K562 (cell line): ENCODE measurements around the gene PODXL.

Source experiments
- CREB1 ChIP-seq, 2 experiments: sonication (generic) in 1 of 2; formaldehyde crosslinking in 1 of 2; IDR thresholded peaks; 2 replicates each; pipeline versions ENCODE4 v1.6.1 to v1.8.0; 2012 to 2022; ENCODE audit warnings: inconsistent platforms in 1 of 2, mild to moderate bottlenecking in 1 of 2, missing genetic modification reagents in 1 of 2, moderate library complexity in 1 of 2
- EP300 ChIP-seq: IDR thresholded peaks from 2 replicates; pipeline ENCODE4 v1.6.1; 2012; ENCODE audit warnings: low read length, improper control_type of control experiment
- IFI16 ChIP-seq: fragments of 250-450 bp; sonication (Bioruptor Pico); IDR thresholded peaks from 2 replicates; pipeline ENCODE4 v2.1.2; 2022; ENCODE audit warnings: mild to moderate bottlenecking, inconsistent platforms
- MEIS2 ChIP-seq: fragments of 450-650 bp; IDR thresholded peaks from 2 replicates; pipeline ENCODE4 v1.6.1; 2014; ENCODE audit warnings: mild to moderate bottlenecking; ENCODE audit not compliant: partially characterized antibody
- MLX ChIP-seq, 2 experiments: fragments of 450-650 bp in 1 of 2; sonication (generic) in 1 of 2; formaldehyde crosslinking; conservative IDR thresholded peaks; 2 replicates each; pipeline versions ENCODE4 v1.4.0 to v1.8.1; 2020 to 2022; ENCODE audit warnings: mild to moderate bottlenecking in 1 of 2, missing genetic modification reagents in 1 of 2
- NFE2L1 ChIP-seq: fragments of 450-650 bp; IDR thresholded peaks from 2 replicates; pipeline ENCODE4 v1.6.1; 2016; ENCODE audit warnings: missing genetic modification characterization, low read depth, mild to moderate bottlenecking, missing compliant biosample characterization, moderate library complexity, borderline replicate concordance
- POLR2A ChIP-seq: fragments of 450-650 bp; conservative IDR thresholded peaks from 2 replicates; pipeline ENCODE4 v1.6.1; 2016
- POLR3A ChIP-seq: IDR thresholded peaks from 2 replicates; pipeline ENCODE4 v1.6.1; 2011; ENCODE audit warnings: borderline replicate concordance, mild to moderate bottlenecking, moderate library complexity; ENCODE audit not compliant: insufficient read length, insufficient read depth; ENCODE audit errors: extremely low read depth
- SIN3A ChIP-seq, 2 experiments: fragments of 150-350 bp in 1 of 2; IDR thresholded peaks; 2 replicates each; pipeline ENCODE4 v1.6.1; 2011 to 2016; ENCODE audit warnings: borderline replicate concordance in 2 of 2, low read depth in 2 of 2, low read length in 2 of 2, mild to moderate bottlenecking in 2 of 2, moderate library complexity in 2 of 2; ENCODE audit not compliant: control insufficient read depth in 1 of 2
- SMC3 ChIP-seq: conservative IDR thresholded peaks from 2 replicates; pipeline ENCODE4 v1.6.1; 2011; ENCODE audit warnings: low read depth, low read length, improper control_type of control experiment; ENCODE audit not compliant: insufficient read depth
- YY1 ChIP-seq, 3 experiments: IDR thresholded peaks; 2 replicates each; pipeline ENCODE4 v1.6.1; 2011; ENCODE audit warnings: low read length in 2 of 3, mild to moderate bottlenecking in 2 of 3, moderate library complexity in 2 of 3, borderline replicate concordance in 1 of 3, control low read depth in 1 of 3, low read depth in 1 of 3; ENCODE audit not compliant: insufficient read depth in 3 of 3, insufficient replicate concordance in 2 of 3, control insufficient read depth in 1 of 3, insufficient read length in 1 of 3; ENCODE audit errors: extremely low read depth in 1 of 3
- ZC3H4 ChIP-seq: sonication (generic); formaldehyde crosslinking; IDR thresholded peaks from 2 replicates; pipeline ENCODE4 v1.9.0; 2021; ENCODE audit warnings: missing genetic modification reagents, borderline replicate concordance
- ZNF3 ChIP-seq: fragments of 250-450 bp; sonication (Bioruptor Pico); IDR thresholded peaks from 2 replicates; pipeline ENCODE4 v1.5.0; 2021; ENCODE audit warnings: mild to moderate bottlenecking, moderate library complexity

- no peak for TF ChIP-seq EP300
- no peak for TF ChIP-seq ZC3H4
- TF ChIP-seq CREB1 (IDR thresholded peaks at IDR 0.05), result no peak
- no peak for TF ChIP-seq CREB1 (CRISPR knock-in tag; IDR thresholded peaks at IDR 0.05)
- TF ChIP-seq POLR2A, result no peak
- no peak for TF ChIP-seq MLX (CRISPR knock-in tag; conservative IDR thresholded peaks at IDR 0.05)
- no peak for TF ChIP-seq MEIS2
- no peak for TF ChIP-seq ZNF3 (CRISPR knock-in tag)
- no peak for TF ChIP-seq SIN3A (IDR thresholded peaks at IDR 0.05; ENCODE audit: borderline replicate concordance in 2 of 2, control insufficient read depth in 1 of 2, low read depth in 2 of 2, low read length in 2 of 2)
- TF ChIP-seq IFI16 (CRISPR knock-in tag), result no peak
- no peak for TF ChIP-seq NFE2L1 (tag)
- no peak for TF ChIP-seq YY1 (IDR thresholded peaks at IDR 0.05; ENCODE audit: borderline replicate concordance in 1 of 3, control insufficient read depth in 1 of 3, extremely low read depth in 1 of 3, insufficient read depth in 3 of 3, insufficient read length in 1 of 3, insufficient replicate concordance in 2 of 3, low read depth in 1 of 3, low read length in 2 of 3)
- no peak for TF ChIP-seq POLR3A
- no peak for TF ChIP-seq SMC3
Observed at GRCh38 chr7:131499801-131500200, 56.6 kb downstream of the PODXL start.
